DOHH2 (cell line): Measurements from ENCODE around the gene IFT122.

Experiments used
- H3F3A ChIP-seq: fragments of 200-600 bp; sonication (generic), shearing (Covaris generic); 2 replicates; pipeline ENCODE4 v1.6.0; 2016; ENCODE audit warnings: antibody characterized with exemption, mild to moderate bottlenecking; ENCODE audit not compliant: control insufficient read depth, insufficient read depth
- H3K27ac ChIP-seq: fragments of 200-600 bp; sonication (generic); 2 replicates; pipeline ENCODE4 v1.5.1; 2014; ENCODE audit warnings: low read depth, mild to moderate bottlenecking, low read length, moderate library complexity
- H3K27me3 ChIP-seq: fragments of 200-600 bp; sonication (generic); 2 replicates; pipeline ENCODE4 v1.6.1; 2014; ENCODE audit warnings: mild to moderate bottlenecking, low read length, mixed read lengths; ENCODE audit not compliant: control insufficient read depth
- H3K36me3 ChIP-seq: fragments of 200-600 bp; sonication (generic); 2 replicates; pipeline ENCODE4 v1.6.1; 2014; ENCODE audit warnings: mild to moderate bottlenecking, low read length, moderate library complexity, mixed read lengths; ENCODE audit not compliant: control insufficient read depth
- H3K4me1 ChIP-seq: fragments of 200-600 bp; sonication (generic); 2 replicates; pipeline ENCODE4 v1.6.1; 2014; ENCODE audit warnings: mild to moderate bottlenecking, low read length, mixed read lengths; ENCODE audit not compliant: control insufficient read depth
- H3K4me2 ChIP-seq: fragments of 200-600 bp; sonication (generic); 2 replicates; pipeline ENCODE4 v1.6.0; 2014; ENCODE audit warnings: mild to moderate bottlenecking, low read length, moderate library complexity
- H3K4me3 ChIP-seq: fragments of 200-600 bp; sonication (generic); 2 replicates; pipeline ENCODE4 v1.5.1; 2014; ENCODE audit warnings: mild to moderate bottlenecking, low read length, mixed read lengths
- H3K79me2 ChIP-seq: fragments of 200-600 bp; sonication (generic); 2 replicates; pipeline ENCODE4 v1.6.1; 2014; ENCODE audit warnings: mild to moderate bottlenecking, low read length, mixed read lengths; ENCODE audit not compliant: control insufficient read depth
- H3K9me2 ChIP-seq: fragments of 200-600 bp; sonication (generic); replicated peaks from 2 replicates; pipeline ENCODE4 v1.6.1; 2014; ENCODE audit warnings: mild to moderate bottlenecking, low read length, mixed read lengths; ENCODE audit not compliant: control insufficient read depth
- H3K9me3 ChIP-seq: fragments of 200-600 bp; sonication (generic); 2 replicates; pipeline ENCODE4 v1.6.1; 2014; ENCODE audit warnings: antibody characterized with exemption, low read length, mixed read lengths; ENCODE audit not compliant: control insufficient read depth, insufficient read depth
- H4K20me1 ChIP-seq: fragments of 200-600 bp; sonication (generic); 2 replicates; pipeline ENCODE4 v1.6.0; 2014; ENCODE audit warnings: low read depth, mild to moderate bottlenecking, antibody characterized with exemption, low read length, moderate library complexity; ENCODE audit not compliant: control insufficient read depth, insufficient read depth
- EZH2phosphoT487 ChIP-seq: fragments of 200-600 bp; sonication (generic); IDR thresholded peaks from 2 replicates; pipeline ENCODE4 v1.6.1; 2017; ENCODE audit warnings: borderline replicate concordance, mild to moderate bottlenecking, antibody characterized with exemption, low read length, moderate library complexity, mixed read lengths
- TF ChIP-seq, protein P1 (sequence below): fragments of 200-600 bp; sonication (generic); IDR thresholded peaks from one replicate; pipeline ENCODE4 v1.5.1; 2014; ENCODE audit warnings: antibody characterized with exemption, mild to moderate bottlenecking, low read depth, low read length; ENCODE audit not compliant: poor library complexity, severe bottlenecking

IFT122 gene

DNA sequence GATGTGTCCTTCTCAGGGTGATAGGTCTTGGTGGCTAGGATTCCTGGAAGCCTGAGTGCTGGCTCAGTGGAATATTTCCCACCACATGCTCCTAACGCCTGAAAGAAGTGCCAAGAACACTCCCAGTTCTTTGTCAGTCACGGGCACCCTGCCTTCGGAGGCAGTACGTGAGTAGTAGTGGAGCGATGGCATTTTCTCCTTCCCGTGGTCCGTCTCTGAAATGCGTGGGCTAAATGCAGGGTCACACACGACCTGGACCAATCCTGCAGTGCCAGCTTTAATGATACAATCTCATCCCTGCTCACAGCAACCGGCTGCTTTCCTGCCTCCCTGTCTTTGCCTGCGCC is 117.5 kb downstream of the IFT122 start:
- Histone ChIP-seq H3F3A (no peaks in the 10 kb centered on the region), H3K4me1 (peaks cover 19% of the 10 kb centered on the region), H3K4me2 (no peak overlapping the region), H3K9me3 (no peaks in the 10 kb centered on the region), H3K27ac (no peak overlapping the region), H3K4me3 (no peak overlapping the region), H4K20me1 (no peaks in the 10 kb centered on the region), H3K9me2 (no peaks in the 10 kb centered on the region), H3K27me3 (peaks cover 4% of the 10 kb centered on the region; the same call in 1 of the 2 replicates), H3K36me3 (no peaks in the 10 kb centered on the region), H3K79me2 (no peaks in the 10 kb centered on the region)
- TF ChIP-seq EZH2phosphoT487: no peak
- TF ChIP-seq, protein P1, sequence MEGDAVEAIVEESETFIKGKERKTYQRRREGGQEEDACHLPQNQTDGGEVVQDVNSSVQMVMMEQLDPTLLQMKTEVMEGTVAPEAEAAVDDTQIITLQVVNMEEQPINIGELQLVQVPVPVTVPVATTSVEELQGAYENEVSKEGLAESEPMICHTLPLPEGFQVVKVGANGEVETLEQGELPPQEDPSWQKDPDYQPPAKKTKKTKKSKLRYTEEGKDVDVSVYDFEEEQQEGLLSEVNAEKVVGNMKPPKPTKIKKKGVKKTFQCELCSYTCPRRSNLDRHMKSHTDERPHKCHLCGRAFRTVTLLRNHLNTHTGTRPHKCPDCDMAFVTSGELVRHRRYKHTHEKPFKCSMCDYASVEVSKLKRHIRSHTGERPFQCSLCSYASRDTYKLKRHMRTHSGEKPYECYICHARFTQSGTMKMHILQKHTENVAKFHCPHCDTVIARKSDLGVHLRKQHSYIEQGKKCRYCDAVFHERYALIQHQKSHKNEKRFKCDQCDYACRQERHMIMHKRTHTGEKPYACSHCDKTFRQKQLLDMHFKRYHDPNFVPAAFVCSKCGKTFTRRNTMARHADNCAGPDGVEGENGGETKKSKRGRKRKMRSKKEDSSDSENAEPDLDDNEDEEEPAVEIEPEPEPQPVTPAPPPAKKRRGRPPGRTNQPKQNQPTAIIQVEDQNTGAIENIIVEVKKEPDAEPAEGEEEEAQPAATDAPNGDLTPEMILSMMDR: no peak

- Histone ChIP-seq H3F3A (no peaks in the 10 kb centered on the region), H3K4me3 (no peak overlapping the region), H3K4me1 (peaks cover 19% of the 10 kb centered on the region), H3K9me3 (no peaks in the 10 kb centered on the region), H3K4me2 (peak overlapping the region; percentile 46), H3K9me2 (no peaks in the 10 kb centered on the region), H3K27ac (no peak overlapping the region), H3K79me2 (no peaks in the 10 kb centered on the region), H4K20me1 (no peaks in the 10 kb centered on the region), H3K36me3 (no peaks in the 10 kb centered on the region), H3K27me3 (peaks cover 4% of the 10 kb centered on the region; the same call in 1 of the 2 replicates)
- TF ChIP-seq EZH2phosphoT487: no peak
- TF ChIP-seq, protein P1: no peak
Measured at GRCh38 chr3:129558081-129558771, 118.2 kb downstream of the IFT122 start.

- no peaks in the 10 kb centered on the region for H3K9me2 ChIP-seq
- H3K4me1 ChIP-seq: peaks cover 19% of the 10 kb centered on the region
- no peaks in the 10 kb centered on the region for H4K20me1 ChIP-seq
- peaks cover 4% of the 10 kb centered on the region; the same call in 1 of the 2 replicates for H3K27me3 ChIP-seq
- H3K9me3 ChIP-seq: no peaks in the 10 kb centered on the region
- H3K4me3 ChIP-seq: no peak overlapping the region
- H3K27ac ChIP-seq: no peak overlapping the region
- no peaks in the 10 kb centered on the region for H3K79me2 ChIP-seq
- no peaks in the 10 kb centered on the region for H3F3A ChIP-seq
- H3K4me2 ChIP-seq: peak overlapping the region; percentile 46
- H3K36me3 ChIP-seq: no peaks in the 10 kb centered on the region
- no peak for TF ChIP-seq EZH2phosphoT487
- TF ChIP-seq, protein P1: no peak
Measured at GRCh38 chr3:129558772-129559564, 118.9 kb downstream of the IFT122 start.
